H9 (cell line): ENCODE measurements around the gene CCDC121. TPM values are rescaled to one million over a fixed set of nuclear protein-coding genes. Genes with fewer than 3 reads are reported as not detected.

ENCODE experiments used
- DNase-seq: peaks from one replicate; pipeline ENCODE4 v3.0.0-alpha.2; 2017
- H2AFZ ChIP-seq: one replicate; pipeline ENCODE4 v1.6.1; 2013; ENCODE audit warnings: mild to moderate bottlenecking, low read length, control low read depth, moderate library complexity
- H2AK5ac ChIP-seq: 2 replicates; pipeline ENCODE4 v1.6.1; 2013; ENCODE audit warnings: low read length, control low read depth, mixed read lengths; ENCODE audit not compliant: insufficient read length
- H2BK120ac ChIP-seq: one replicate; pipeline ENCODE4 v1.6.1; 2013; ENCODE audit warnings: low read depth, mild to moderate bottlenecking, low read length, control low read depth, inconsistent platforms; ENCODE audit not compliant: poor library complexity, severe bottlenecking
- H2BK12ac ChIP-seq: 2 replicates; pipeline ENCODE4 v1.6.1; 2013; ENCODE audit warnings: low read length, control low read depth, mixed read lengths, low read depth; ENCODE audit not compliant: insufficient read length
- H2BK15ac ChIP-seq: 2 replicates; pipeline ENCODE4 v1.6.1; 2013; ENCODE audit warnings: low read depth, low read length, control low read depth
- H2BK20ac ChIP-seq: one replicate; pipeline ENCODE4 v1.6.1; 2013; ENCODE audit warnings: low read depth, mild to moderate bottlenecking, low read length, control low read depth, inconsistent platforms; ENCODE audit not compliant: poor library complexity, severe bottlenecking
- H2BK5ac ChIP-seq: 2 replicates; pipeline ENCODE4 v1.6.1; 2013; ENCODE audit warnings: low read length, control low read depth, mixed read lengths; ENCODE audit not compliant: insufficient read length
- H3K14ac ChIP-seq: 2 replicates; pipeline ENCODE4 v1.6.1; 2013; ENCODE audit warnings: low read length, control low read depth; ENCODE audit not compliant: insufficient read depth
- H3K18ac ChIP-seq: 2 replicates; pipeline ENCODE4 v1.6.1; 2013; ENCODE audit warnings: low read depth, mild to moderate bottlenecking, mixed read lengths, low read length, control low read depth; ENCODE audit not compliant: insufficient read length
- H3K23ac ChIP-seq: 2 replicates; pipeline ENCODE4 v1.6.1; 2013; ENCODE audit warnings: low read length, control low read depth, mixed read lengths, low read depth; ENCODE audit not compliant: insufficient read length
- H3K23me2 ChIP-seq: 2 replicates; pipeline ENCODE4 v1.6.1; 2013; ENCODE audit warnings: low read depth, mild to moderate bottlenecking, mixed read lengths, low read length, control low read depth; ENCODE audit not compliant: insufficient read length, poor library complexity, severe bottlenecking
- H3K27ac ChIP-seq: 2 replicates; pipeline ENCODE4 v1.5.1; 2013; ENCODE audit warnings: low read length, control low read depth, mixed read lengths, low read depth; ENCODE audit not compliant: insufficient read length
- H3K27me3 ChIP-seq: 2 replicates; pipeline ENCODE4 v1.6.1; 2013; ENCODE audit warnings: low read length, control low read depth, inconsistent platforms; ENCODE audit not compliant: insufficient read depth
- H3K4ac ChIP-seq: 2 replicates; pipeline ENCODE4 v1.6.1; 2013; ENCODE audit warnings: low read depth, mild to moderate bottlenecking, control low read depth, inconsistent platforms, low read length, moderate library complexity
- H3K4me1 ChIP-seq: 2 replicates; pipeline ENCODE4 v1.6.1; 2013; ENCODE audit warnings: low read length, control low read depth, inconsistent platforms; ENCODE audit not compliant: insufficient read depth
- H3K4me2 ChIP-seq: 2 replicates; pipeline ENCODE4 v1.6.1; 2013; ENCODE audit warnings: low read length, control low read depth, mixed read lengths; ENCODE audit not compliant: insufficient read length, insufficient read depth
- H3K56ac ChIP-seq: 2 replicates; pipeline ENCODE4 v1.6.1; 2013; ENCODE audit warnings: low read depth, mild to moderate bottlenecking, mixed read lengths, low read length, control low read depth; ENCODE audit not compliant: insufficient read length
- H3K79me1 ChIP-seq: 2 replicates; pipeline ENCODE4 v1.6.1; 2013; ENCODE audit warnings: low read depth, mild to moderate bottlenecking, moderate library complexity, low read length, control low read depth, inconsistent platforms; ENCODE audit not compliant: insufficient read depth, poor library complexity, severe bottlenecking
- H3K79me2 ChIP-seq: 2 replicates; pipeline ENCODE4 v1.6.1; 2013; ENCODE audit warnings: low read length, control low read depth, inconsistent platforms; ENCODE audit not compliant: insufficient read depth
- H3K9ac ChIP-seq: 2 replicates; pipeline ENCODE4 v1.6.1; 2013; ENCODE audit warnings: low read length, control low read depth, mixed read lengths; ENCODE audit not compliant: insufficient read length; ENCODE audit errors: extremely low read depth
- H3K9me3 ChIP-seq: one replicate; pipeline ENCODE4 v1.6.1; 2013; ENCODE audit warnings: low read depth, low read length, inconsistent platforms; ENCODE audit not compliant: control insufficient read depth
- H3T11ph ChIP-seq: one replicate; pipeline ENCODE4 v1.6.1; 2013; ENCODE audit warnings: mild to moderate bottlenecking, low read length, control low read depth, inconsistent platforms
- H4K20me1 ChIP-seq: one replicate; pipeline ENCODE4 v1.6.1; 2013; ENCODE audit not compliant: control insufficient read depth, insufficient read length, insufficient read depth
- H4K5ac ChIP-seq: 2 replicates; pipeline ENCODE4 v1.6.1; 2013; ENCODE audit warnings: low read depth, mild to moderate bottlenecking, mixed read lengths, low read length, control low read depth; ENCODE audit not compliant: insufficient read length
- H4K8ac ChIP-seq: replicated peaks from 2 replicates; pipeline ENCODE4 v1.6.1; 2013; ENCODE audit warnings: low read length, control low read depth, mixed read lengths, low read depth; ENCODE audit not compliant: insufficient read length
- H4K91ac ChIP-seq: 2 replicates; pipeline ENCODE4 v1.6.1; 2013; ENCODE audit warnings: low read depth, mild to moderate bottlenecking, moderate library complexity, mixed read lengths, low read length, control low read depth; ENCODE audit not compliant: insufficient read length
- H3K27ac Mint-ChIP-seq, 3 experiments: 2 replicates in 2 of 3; 3 replicates in 1 of 3; pipeline ENCODE4 v1.8.0; 2020 to 2021; ENCODE audit warnings: mixed read lengths in 3 of 3, mild to moderate bottlenecking in 1 of 3, moderate library complexity in 1 of 3
- H3K27me3 Mint-ChIP-seq: 2 replicates; pipeline ENCODE4 v1.8.0; 2021; ENCODE audit warnings: low read depth, mild to moderate bottlenecking, moderate library complexity, mixed read lengths
- H3K36me3 Mint-ChIP-seq, 3 experiments: 2 replicates in 2 of 3; 3 replicates in 1 of 3; pipeline ENCODE4 v1.8.0; 2020 to 2021; ENCODE audit warnings: low read depth in 3 of 3, mixed read lengths in 3 of 3; ENCODE audit not compliant: insufficient read depth in 1 of 3
- H3K4me1 Mint-ChIP-seq, 2 experiments: 2 replicates each; pipeline ENCODE4 v1.8.0; 2020; ENCODE audit warnings: mixed read lengths in 2 of 2
- H3K4me3 Mint-ChIP-seq, 2 experiments: 2 replicates in 1 of 2; 3 replicates in 1 of 2; pipeline ENCODE4 v1.8.0; 2020 to 2021; ENCODE audit warnings: mild to moderate bottlenecking in 2 of 2, mixed read lengths in 2 of 2, moderate library complexity in 1 of 2
- H3K9me3 Mint-ChIP-seq, 2 experiments: 2 replicates in 1 of 2; 3 replicates in 1 of 2; pipeline ENCODE4 v1.8.0; 2020; ENCODE audit warnings: mild to moderate bottlenecking in 2 of 2, mixed read lengths in 2 of 2, moderate library complexity in 1 of 2
- WGBS: extraction: QIAGEN DNeasy Blood & Tissue Kit; methylation state at CpG from one replicate; pipeline ENCODE4 v1.1.7; 2013; ENCODE audit warnings: missing lambda C conversion rate, low lambda C conversion rate, mixed read lengths; ENCODE audit not compliant: insufficient read length; ENCODE audit errors: extremely low coverage; 5-methylcytosine and 5-hydroxymethylcytosine counted together
- total RNA-seq: library from RNA; stranded (reverse); gene quantifications from 2 replicates; pipeline ENCODE4 v1.2.1, GENCODE V29; 2021
- TF ChIP-seq, protein P1 (sequence below): fragments of 200-600 bp; sonication (generic); conservative IDR thresholded peaks from 3 replicates; pipeline ENCODE4 v1.8.0; 2021; ENCODE audit warnings: antibody characterized with exemption, mild to moderate bottlenecking

Gene CCDC121
- total RNA-seq, 1 experiment from 2014 or later, result 1.2 TPM

- Histone ChIP-seq H3K4ac (no peak overlapping the region), H3K9me3 (no peaks in the 10 kb centered on the region), H2BK120ac (no peak overlapping the region), H3K18ac (no peak overlapping the region), H2BK20ac (no peak overlapping the region), H3K14ac (no peak overlapping the region), H2BK5ac (no peak overlapping the region), H3K79me1 (no peaks in the 10 kb centered on the region), H4K91ac (no peak overlapping the region), H3K56ac (no peak overlapping the region), H2BK12ac (no peak overlapping the region), H3K23me2 (no peaks in the 10 kb centered on the region), H3K79me2 (no peaks in the 10 kb centered on the region), H4K8ac (no peak overlapping the region), H3K9ac (no peak overlapping the region), H3K4me1 (no peaks in the 10 kb centered on the region), H4K20me1 (no peaks in the 10 kb centered on the region), H2BK15ac (no peak overlapping the region), H3T11ph (no peak overlapping the region), H2AK5ac (no peak overlapping the region), H3K4me2 (no peak overlapping the region), H2AFZ (no peak overlapping the region), H3K23ac (no peak overlapping the region), H3K27ac (no peak overlapping the region), H3K27me3 (no peaks in the 10 kb centered on the region), H4K5ac (no peak overlapping the region)
- Mint-ChIP-seq H3K27me3 (no peaks in the 10 kb centered on the region), H3K27ac (no peak overlapping the region), H3K36me3 (peaks cover 16 to 66% (median 45%) of the 10 kb centered on the region in 3 experiments; a peak in 6 of 7 replicates), H3K9me3 (no peaks in the 10 kb centered on the region), H3K4me1 (no peaks in the 10 kb centered on the region), H3K4me3 (no peak overlapping the region)
- TF ChIP-seq, protein P1, sequence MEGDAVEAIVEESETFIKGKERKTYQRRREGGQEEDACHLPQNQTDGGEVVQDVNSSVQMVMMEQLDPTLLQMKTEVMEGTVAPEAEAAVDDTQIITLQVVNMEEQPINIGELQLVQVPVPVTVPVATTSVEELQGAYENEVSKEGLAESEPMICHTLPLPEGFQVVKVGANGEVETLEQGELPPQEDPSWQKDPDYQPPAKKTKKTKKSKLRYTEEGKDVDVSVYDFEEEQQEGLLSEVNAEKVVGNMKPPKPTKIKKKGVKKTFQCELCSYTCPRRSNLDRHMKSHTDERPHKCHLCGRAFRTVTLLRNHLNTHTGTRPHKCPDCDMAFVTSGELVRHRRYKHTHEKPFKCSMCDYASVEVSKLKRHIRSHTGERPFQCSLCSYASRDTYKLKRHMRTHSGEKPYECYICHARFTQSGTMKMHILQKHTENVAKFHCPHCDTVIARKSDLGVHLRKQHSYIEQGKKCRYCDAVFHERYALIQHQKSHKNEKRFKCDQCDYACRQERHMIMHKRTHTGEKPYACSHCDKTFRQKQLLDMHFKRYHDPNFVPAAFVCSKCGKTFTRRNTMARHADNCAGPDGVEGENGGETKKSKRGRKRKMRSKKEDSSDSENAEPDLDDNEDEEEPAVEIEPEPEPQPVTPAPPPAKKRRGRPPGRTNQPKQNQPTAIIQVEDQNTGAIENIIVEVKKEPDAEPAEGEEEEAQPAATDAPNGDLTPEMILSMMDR, result no peak
- DNase-seq, result no peak
- WGBS, result no CpG with 5 or more reads among the region's 4 CpGs
Observed at GRCh38 chr2:27647737-27648136, 18.9 kb upstream of the CCDC121 start.
